ENCODE measurements around the gene CPLANE1.
"Not testable (repeated sequence)": the region's sequence is repeated elsewhere in the genome, so short reads cannot be mapped to it uniquely, and the experiment has no call there.

DNA sequence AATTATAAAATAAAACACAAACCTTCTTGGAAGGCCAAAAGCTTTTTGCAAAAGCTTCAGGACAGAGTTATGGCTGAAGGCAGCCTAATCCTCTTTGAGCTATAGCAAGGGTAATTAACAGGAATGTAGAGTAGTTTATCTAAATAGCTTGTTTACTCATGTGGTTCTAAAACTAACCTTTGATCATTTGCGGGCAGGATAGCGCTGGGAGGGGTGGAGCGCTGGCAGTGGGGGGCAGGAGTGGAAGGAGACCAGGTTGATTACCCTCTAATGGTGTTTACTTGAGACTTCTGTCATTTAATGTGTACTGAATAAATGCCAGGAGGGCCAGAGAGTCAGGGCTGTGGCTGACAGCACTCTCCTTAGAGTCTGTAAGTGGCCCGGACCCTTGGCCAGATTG is 155.4 kb downstream of the CPLANE1 start:
- TF ChIP-seq, protein P1, sequence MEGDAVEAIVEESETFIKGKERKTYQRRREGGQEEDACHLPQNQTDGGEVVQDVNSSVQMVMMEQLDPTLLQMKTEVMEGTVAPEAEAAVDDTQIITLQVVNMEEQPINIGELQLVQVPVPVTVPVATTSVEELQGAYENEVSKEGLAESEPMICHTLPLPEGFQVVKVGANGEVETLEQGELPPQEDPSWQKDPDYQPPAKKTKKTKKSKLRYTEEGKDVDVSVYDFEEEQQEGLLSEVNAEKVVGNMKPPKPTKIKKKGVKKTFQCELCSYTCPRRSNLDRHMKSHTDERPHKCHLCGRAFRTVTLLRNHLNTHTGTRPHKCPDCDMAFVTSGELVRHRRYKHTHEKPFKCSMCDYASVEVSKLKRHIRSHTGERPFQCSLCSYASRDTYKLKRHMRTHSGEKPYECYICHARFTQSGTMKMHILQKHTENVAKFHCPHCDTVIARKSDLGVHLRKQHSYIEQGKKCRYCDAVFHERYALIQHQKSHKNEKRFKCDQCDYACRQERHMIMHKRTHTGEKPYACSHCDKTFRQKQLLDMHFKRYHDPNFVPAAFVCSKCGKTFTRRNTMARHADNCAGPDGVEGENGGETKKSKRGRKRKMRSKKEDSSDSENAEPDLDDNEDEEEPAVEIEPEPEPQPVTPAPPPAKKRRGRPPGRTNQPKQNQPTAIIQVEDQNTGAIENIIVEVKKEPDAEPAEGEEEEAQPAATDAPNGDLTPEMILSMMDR (IDR thresholded peaks at IDR 0.05; ENCODE audit: insufficient read depth, low read depth, low read length) = not testable (repeated sequence)
- not testable (repeated sequence) for TF ChIP-seq EZH2 (IDR thresholded peaks at IDR 0.05; ENCODE audit: insufficient read depth, low read length)

Data from astrocyte (in vitro differentiated cells and primary cell).